ENCODE data around the gene RANBP1. TPM values are rescaled to one million over a fixed set of nuclear protein-coding genes. Genes with fewer than 3 reads are reported as not detected.

Gene RANBP1
- total RNA-seq, 1 experiment from 2014 or later = 365 TPM

- Mint-ChIP-seq H3K4me3 (ENCODE audit: unreplicated experiment) (no peak overlapping the region), H3K27me3 (ENCODE audit: insufficient read depth, unreplicated experiment) (no peaks in the 10 kb centered on the region), H3K4me1 (ENCODE audit: low read depth, unreplicated experiment) (no peaks in the 10 kb centered on the region), H3K27ac (ENCODE audit: unreplicated experiment) (no peak overlapping the region), H3K9me3 (ENCODE audit: unreplicated experiment) (no peaks in the 10 kb centered on the region), H3K36me3 (ENCODE audit: insufficient read depth, unreplicated experiment) (peaks cover 86% of the 10 kb centered on the region)
- TF ChIP-seq, protein P1, sequence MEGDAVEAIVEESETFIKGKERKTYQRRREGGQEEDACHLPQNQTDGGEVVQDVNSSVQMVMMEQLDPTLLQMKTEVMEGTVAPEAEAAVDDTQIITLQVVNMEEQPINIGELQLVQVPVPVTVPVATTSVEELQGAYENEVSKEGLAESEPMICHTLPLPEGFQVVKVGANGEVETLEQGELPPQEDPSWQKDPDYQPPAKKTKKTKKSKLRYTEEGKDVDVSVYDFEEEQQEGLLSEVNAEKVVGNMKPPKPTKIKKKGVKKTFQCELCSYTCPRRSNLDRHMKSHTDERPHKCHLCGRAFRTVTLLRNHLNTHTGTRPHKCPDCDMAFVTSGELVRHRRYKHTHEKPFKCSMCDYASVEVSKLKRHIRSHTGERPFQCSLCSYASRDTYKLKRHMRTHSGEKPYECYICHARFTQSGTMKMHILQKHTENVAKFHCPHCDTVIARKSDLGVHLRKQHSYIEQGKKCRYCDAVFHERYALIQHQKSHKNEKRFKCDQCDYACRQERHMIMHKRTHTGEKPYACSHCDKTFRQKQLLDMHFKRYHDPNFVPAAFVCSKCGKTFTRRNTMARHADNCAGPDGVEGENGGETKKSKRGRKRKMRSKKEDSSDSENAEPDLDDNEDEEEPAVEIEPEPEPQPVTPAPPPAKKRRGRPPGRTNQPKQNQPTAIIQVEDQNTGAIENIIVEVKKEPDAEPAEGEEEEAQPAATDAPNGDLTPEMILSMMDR (IDR thresholded peaks at IDR 0.05; ENCODE audit: insufficient read depth in 1 of 2, low read depth in 1 of 2, low read length in 1 of 2, severe bottlenecking in 1 of 2, unreplicated experiment in 1 of 2) = no peak
- no peaks in the 10 kb centered on the region for H3K9me3 ChIP-seq
- no peaks in the 10 kb centered on the region for H3K4me1 ChIP-seq
- H3K4me3 ChIP-seq (ENCODE audit: low read depth, low read length) = no peak overlapping the region
- H3K27me3 ChIP-seq (replicated peaks; ENCODE audit: control insufficient read depth, insufficient read depth, low read length) = no peaks in the 10 kb centered on the region
- ChIA-PET CTCF (no interaction called here), POLR2A (no interaction called here)
- no peak for DNase-seq
- H3K36me3 ChIP-seq (ENCODE audit: control insufficient read depth, insufficient read depth, low read length) = peaks cover 11% of the 10 kb centered on the region
- BruUV-seq (replicated peaks) = no TSS peak
- intact Hi-C loops (cut with micrococcal nuclease; ENCODE audit: unreplicated experiment) = no loop called here
These were observed 8.4 kb upstream of the RANBP1 start for GRCh38 chr22:20107471-20107901.

- Mint-ChIP-seq H3K36me3 (ENCODE audit: insufficient read depth, unreplicated experiment) (peaks cover 90% of the 10 kb centered on the region), H3K4me3 (ENCODE audit: unreplicated experiment) (no peak overlapping the region), H3K27me3 (ENCODE audit: insufficient read depth, unreplicated experiment) (no peaks in the 10 kb centered on the region), H3K9me3 (ENCODE audit: unreplicated experiment) (no peaks in the 10 kb centered on the region), H3K27ac (ENCODE audit: unreplicated experiment) (no peak overlapping the region), H3K4me1 (ENCODE audit: low read depth, unreplicated experiment) (no peaks in the 10 kb centered on the region)
- Histone ChIP-seq H3K4me1 (no peaks in the 10 kb centered on the region), H3K9me3 (no peaks in the 10 kb centered on the region), H3K27me3 (replicated peaks; ENCODE audit: control insufficient read depth, insufficient read depth, low read length) (no peaks in the 10 kb centered on the region), H3K4me3 (ENCODE audit: low read depth, low read length) (no peak overlapping the region), H3K36me3 (ENCODE audit: control insufficient read depth, insufficient read depth, low read length) (peaks cover 11% of the 10 kb centered on the region)
- ChIA-PET CTCF (no interaction called here), POLR2A (interaction anchor here (1.1 kb wide), 1 partner anchor 9 kb away, joined by 3 read pairs; the partner anchor contains the start of gene TRMT2A)
- BruUV-seq (replicated peaks) = no TSS peak
- no peak for DNase-seq
- TF ChIP-seq, protein P1 (IDR thresholded peaks at IDR 0.05; ENCODE audit: insufficient read depth in 1 of 2, low read depth in 1 of 2, low read length in 1 of 2, severe bottlenecking in 1 of 2, unreplicated experiment in 1 of 2) = no peak
- intact Hi-C loops (cut with micrococcal nuclease; ENCODE audit: unreplicated experiment) = no loop called here
These were observed 7.8 kb upstream of the RANBP1 start for GRCh38 chr22:20107951-20108756.

DNA sequence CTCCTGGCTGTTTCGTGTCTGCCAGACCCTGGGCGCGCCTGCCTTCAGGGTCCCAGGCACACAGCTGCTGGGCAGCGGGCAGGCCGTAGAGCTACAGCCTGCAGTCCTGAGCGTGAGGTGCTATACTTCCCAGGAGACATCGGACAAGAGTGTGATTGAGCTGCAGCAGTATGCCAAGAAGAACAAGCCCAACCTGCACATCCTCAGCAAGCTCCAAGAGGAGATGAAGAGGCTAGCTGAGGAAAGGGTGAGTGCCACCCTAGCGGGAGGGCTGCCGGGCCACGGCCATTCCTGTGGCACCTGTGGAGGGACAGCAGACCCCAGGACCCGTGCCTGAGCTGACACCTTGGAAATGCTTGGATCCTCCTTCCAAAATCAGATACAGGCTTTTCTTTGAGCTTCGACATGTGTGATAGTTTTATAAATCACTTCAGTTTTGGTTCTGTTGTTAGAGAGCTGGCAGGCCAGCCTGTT lies 7.1 kb upstream of the RANBP1 start:
- H3K4me3 ChIP-seq (ENCODE audit: low read depth, low read length) = no peak overlapping the region
- Mint-ChIP-seq H3K27me3 (ENCODE audit: insufficient read depth, unreplicated experiment) (no peaks in the 10 kb centered on the region), H3K9me3 (ENCODE audit: unreplicated experiment) (no peaks in the 10 kb centered on the region), H3K4me3 (ENCODE audit: unreplicated experiment) (no peak overlapping the region), H3K4me1 (ENCODE audit: low read depth, unreplicated experiment) (no peaks in the 10 kb centered on the region), H3K27ac (ENCODE audit: unreplicated experiment) (no peak overlapping the region), H3K36me3 (ENCODE audit: insufficient read depth, unreplicated experiment) (peaks cover 90% of the 10 kb centered on the region)
- no peaks in the 10 kb centered on the region for H3K4me1 ChIP-seq
- intact Hi-C loops (cut with micrococcal nuclease; ENCODE audit: unreplicated experiment) = no loop called here
- no peaks in the 10 kb centered on the region for H3K9me3 ChIP-seq
- H3K27me3 ChIP-seq (replicated peaks; ENCODE audit: control insufficient read depth, insufficient read depth, low read length) = no peaks in the 10 kb centered on the region
- POLR2A ChIA-PET = interaction anchor here (1.1 kb wide), 1 partner anchor 9 kb away, joined by 3 read pairs; the partner anchor contains the start of gene TRMT2A
- no TSS peak for BruUV-seq (replicated peaks)
- CTCF ChIA-PET = no interaction called here
- TF ChIP-seq, protein P1 (IDR thresholded peaks at IDR 0.05; ENCODE audit: insufficient read depth in 1 of 2, low read depth in 1 of 2, low read length in 1 of 2, severe bottlenecking in 1 of 2, unreplicated experiment in 1 of 2) = no peak
- no peak for DNase-seq
- peaks cover 11% of the 10 kb centered on the region for H3K36me3 ChIP-seq (ENCODE audit: control insufficient read depth, insufficient read depth, low read length)
